HepG2 (cell line): ENCODE measurements around the gene KLHL11. TPM values are rescaled to one million over a fixed set of nuclear protein-coding genes. Genes with fewer than 3 reads are reported as not detected.

Experiments used
- HDAC2 ChIP-seq: sonication (generic); formaldehyde crosslinking; IDR thresholded peaks from 2 replicates; pipeline ENCODE4 v1.4.0; 2020; ENCODE audit warnings: missing genetic modification reagents
- HNRNPK ChIP-seq: fragments of 200-400 bp; formaldehyde crosslinking; IDR thresholded peaks from 2 replicates; pipeline ENCODE4 v1.6.1; 2018; ENCODE audit warnings: low read length, low read depth, moderate library complexity, mild to moderate bottlenecking; ENCODE audit not compliant: poor library complexity, severe bottlenecking
- RXRA ChIP-seq: sonication (generic); formaldehyde crosslinking; IDR thresholded peaks from 2 replicates; pipeline ENCODE4 v1.5.1; 2020; ENCODE audit warnings: missing genetic modification reagents
- ZNF121 ChIP-seq: sonication (generic); formaldehyde crosslinking; IDR thresholded peaks from 2 replicates; pipeline ENCODE4 v1.5.0; 2020; ENCODE audit warnings: mild to moderate bottlenecking, missing genetic modification reagents
- ZNF772 ChIP-seq: sonication (generic); formaldehyde crosslinking; IDR thresholded peaks from 2 replicates; pipeline ENCODE4 v1.5.0; 2020; ENCODE audit warnings: mild to moderate bottlenecking, missing genetic modification reagents
- polyA plus RNA-seq, 8 experiments: library from polyadenylated mRNA; depleted of rRNA in 3 of 8; stranded (reverse) in 7 of 8; unstranded in 1 of 8; fragments of >200 nt; fragmentation: Illumina TruSeq in 4 of 8; extraction: Trizol in 4 of 8; gene quantifications; 2 replicates each; pipeline versions ENCODE4 v1.2.1 to v1.2.3, GENCODE V29; 2011 to 2016; ENCODE audit warnings: low read depth in 4 of 8, missing spikeins in 1 of 8, mixed read lengths in 1 of 8; ENCODE audit not compliant: insufficient read depth in 1 of 8
- total RNA-seq, 5 experiments: library from RNA; depleted of rRNA; stranded (reverse); fragments of >200 nt; fragmentation: Illumina TruSeq; extraction: Trizol; gene quantifications; 2 replicates each; pipeline ENCODE4 v1.2.3, GENCODE V29; 2016; ENCODE audit warnings: low read depth in 1 of 5
- TF ChIP-seq, protein P1 (sequence below): sonication (generic); formaldehyde crosslinking; IDR thresholded peaks from 2 replicates; pipeline ENCODE4 v1.9.0; 2021; ENCODE audit warnings: missing genetic modification reagents, borderline replicate concordance
- TF ChIP-seq, protein P2 (sequence below), 2 experiments: sonication (generic) in 1 of 2; formaldehyde crosslinking in 1 of 2; IDR thresholded peaks; 2 replicates each; pipeline versions ENCODE4 v1.4.0 to v1.6.1; 2016 to 2020; ENCODE audit warnings: borderline replicate concordance in 1 of 2, low read depth in 1 of 2, mild to moderate bottlenecking in 1 of 2, missing genetic modification reagents in 1 of 2
- TF ChIP-seq, protein P3 (sequence below): sonication (generic); formaldehyde crosslinking; IDR thresholded peaks from 2 replicates; pipeline ENCODE4 v1.8.1; 2022; ENCODE audit warnings: mild to moderate bottlenecking, missing genetic modification reagents
- TF ChIP-seq, protein P4 (sequence below): sonication (generic); formaldehyde crosslinking; IDR thresholded peaks from 2 replicates; pipeline ENCODE4 v1.4.0; 2020; ENCODE audit warnings: mild to moderate bottlenecking, missing genetic modification reagents, borderline replicate concordance
- TF ChIP-seq, protein P5 (sequence below): sonication (generic); formaldehyde crosslinking; IDR thresholded peaks from 2 replicates; pipeline ENCODE4 v1.4.0; 2020; ENCODE audit warnings: missing genetic modification reagents, borderline replicate concordance

Gene KLHL11
- total and polyA plus RNA-seq, 2 of the 13 experiments (the other 11 are each of a cell fraction or from before 2014, with no cell fraction given) = 7.7 to 27.5 TPM

DNA sequence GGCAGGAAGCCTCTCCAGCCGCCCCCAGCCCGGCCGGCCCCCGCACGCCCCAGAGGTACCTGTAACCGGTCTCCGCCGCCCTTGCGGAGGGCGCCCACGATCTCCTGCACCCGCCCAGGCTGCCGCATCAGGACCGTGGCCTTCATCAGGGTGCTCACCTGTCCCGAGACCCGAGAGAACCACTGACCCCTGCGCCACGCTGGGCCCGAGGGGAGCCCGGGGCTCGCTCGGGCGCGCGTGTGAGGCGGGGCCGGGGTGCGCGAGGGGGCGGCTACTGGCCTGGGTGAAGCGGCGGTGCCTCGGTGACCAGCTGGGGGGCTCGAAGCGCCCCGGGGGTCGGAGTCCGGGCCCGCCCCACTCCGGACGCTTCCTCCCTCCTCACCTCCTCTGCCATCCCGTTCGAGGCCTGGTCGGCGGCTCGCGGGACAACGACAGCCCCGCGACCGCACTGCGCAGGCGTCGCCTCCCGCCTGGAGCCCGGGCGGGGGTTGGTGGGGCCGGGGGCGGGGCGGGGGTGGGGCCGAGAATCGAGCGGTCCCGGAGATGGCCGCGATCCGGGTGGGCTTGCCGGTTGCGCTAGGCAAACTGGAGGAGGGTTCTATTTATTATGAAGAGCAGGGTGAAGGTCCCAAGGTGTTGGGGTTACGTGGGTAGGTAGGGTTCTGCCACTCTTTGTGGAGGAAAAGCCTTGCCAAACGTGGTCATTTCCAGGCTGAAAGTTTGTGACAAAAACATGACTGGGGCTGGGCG lies 29.2 kb downstream of the KLHL11 start, which contains the start of gene NT5C3B (continued):
- TF ChIP-seq, protein P1, sequence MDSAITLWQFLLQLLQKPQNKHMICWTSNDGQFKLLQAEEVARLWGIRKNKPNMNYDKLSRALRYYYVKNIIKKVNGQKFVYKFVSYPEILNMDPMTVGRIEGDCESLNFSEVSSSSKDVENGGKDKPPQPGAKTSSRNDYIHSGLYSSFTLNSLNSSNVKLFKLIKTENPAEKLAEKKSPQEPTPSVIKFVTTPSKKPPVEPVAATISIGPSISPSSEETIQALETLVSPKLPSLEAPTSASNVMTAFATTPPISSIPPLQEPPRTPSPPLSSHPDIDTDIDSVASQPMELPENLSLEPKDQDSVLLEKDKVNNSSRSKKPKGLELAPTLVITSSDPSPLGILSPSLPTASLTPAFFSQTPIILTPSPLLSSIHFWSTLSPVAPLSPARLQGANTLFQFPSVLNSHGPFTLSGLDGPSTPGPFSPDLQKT (CRISPR knock-in tag) = 0 out of 2 replicates have a peak, but pooled peaks have one; percentile 22
- 0 out of 2 replicates have a peak, but pooled peaks have one; percentile 49 for TF ChIP-seq ZNF121 (CRISPR knock-in tag)
- TF ChIP-seq, protein P2, sequence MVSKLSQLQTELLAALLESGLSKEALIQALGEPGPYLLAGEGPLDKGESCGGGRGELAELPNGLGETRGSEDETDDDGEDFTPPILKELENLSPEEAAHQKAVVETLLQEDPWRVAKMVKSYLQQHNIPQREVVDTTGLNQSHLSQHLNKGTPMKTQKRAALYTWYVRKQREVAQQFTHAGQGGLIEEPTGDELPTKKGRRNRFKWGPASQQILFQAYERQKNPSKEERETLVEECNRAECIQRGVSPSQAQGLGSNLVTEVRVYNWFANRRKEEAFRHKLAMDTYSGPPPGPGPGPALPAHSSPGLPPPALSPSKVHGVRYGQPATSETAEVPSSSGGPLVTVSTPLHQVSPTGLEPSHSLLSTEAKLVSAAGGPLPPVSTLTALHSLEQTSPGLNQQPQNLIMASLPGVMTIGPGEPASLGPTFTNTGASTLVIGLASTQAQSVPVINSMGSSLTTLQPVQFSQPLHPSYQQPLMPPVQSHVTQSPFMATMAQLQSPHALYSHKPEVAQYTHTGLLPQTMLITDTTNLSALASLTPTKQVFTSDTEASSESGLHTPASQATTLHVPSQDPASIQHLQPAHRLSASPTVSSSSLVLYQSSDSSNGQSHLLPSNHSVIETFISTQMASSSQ (IDR thresholded peaks at IDR 0.05; ENCODE audit: low read depth) = no peak
- TF ChIP-seq, protein P2 (CRISPR knock-in tag; IDR thresholded peaks at IDR 0.05; ENCODE audit: borderline replicate concordance) = no peak
- peak; percentile 36; the same call in 1 of the 2 replicates for TF ChIP-seq RXRA (CRISPR knock-in tag)
- TF ChIP-seq, protein P3, sequence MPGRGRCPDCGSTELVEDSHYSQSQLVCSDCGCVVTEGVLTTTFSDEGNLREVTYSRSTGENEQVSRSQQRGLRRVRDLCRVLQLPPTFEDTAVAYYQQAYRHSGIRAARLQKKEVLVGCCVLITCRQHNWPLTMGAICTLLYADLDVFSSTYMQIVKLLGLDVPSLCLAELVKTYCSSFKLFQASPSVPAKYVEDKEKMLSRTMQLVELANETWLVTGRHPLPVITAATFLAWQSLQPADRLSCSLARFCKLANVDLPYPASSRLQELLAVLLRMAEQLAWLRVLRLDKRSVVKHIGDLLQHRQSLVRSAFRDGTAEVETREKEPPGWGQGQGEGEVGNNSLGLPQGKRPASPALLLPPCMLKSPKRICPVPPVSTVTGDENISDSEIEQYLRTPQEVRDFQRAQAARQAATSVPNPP (CRISPR knock-in tag) = peak; percentile 56; the same call in 1 of the 2 replicates
- TF ChIP-seq HDAC2 = no peak; the same call in 1 of the 2 replicates
- TF ChIP-seq ZNF772 = peak; percentile 62; the same call in 1 of the 2 replicates
- TF ChIP-seq, protein P4, sequence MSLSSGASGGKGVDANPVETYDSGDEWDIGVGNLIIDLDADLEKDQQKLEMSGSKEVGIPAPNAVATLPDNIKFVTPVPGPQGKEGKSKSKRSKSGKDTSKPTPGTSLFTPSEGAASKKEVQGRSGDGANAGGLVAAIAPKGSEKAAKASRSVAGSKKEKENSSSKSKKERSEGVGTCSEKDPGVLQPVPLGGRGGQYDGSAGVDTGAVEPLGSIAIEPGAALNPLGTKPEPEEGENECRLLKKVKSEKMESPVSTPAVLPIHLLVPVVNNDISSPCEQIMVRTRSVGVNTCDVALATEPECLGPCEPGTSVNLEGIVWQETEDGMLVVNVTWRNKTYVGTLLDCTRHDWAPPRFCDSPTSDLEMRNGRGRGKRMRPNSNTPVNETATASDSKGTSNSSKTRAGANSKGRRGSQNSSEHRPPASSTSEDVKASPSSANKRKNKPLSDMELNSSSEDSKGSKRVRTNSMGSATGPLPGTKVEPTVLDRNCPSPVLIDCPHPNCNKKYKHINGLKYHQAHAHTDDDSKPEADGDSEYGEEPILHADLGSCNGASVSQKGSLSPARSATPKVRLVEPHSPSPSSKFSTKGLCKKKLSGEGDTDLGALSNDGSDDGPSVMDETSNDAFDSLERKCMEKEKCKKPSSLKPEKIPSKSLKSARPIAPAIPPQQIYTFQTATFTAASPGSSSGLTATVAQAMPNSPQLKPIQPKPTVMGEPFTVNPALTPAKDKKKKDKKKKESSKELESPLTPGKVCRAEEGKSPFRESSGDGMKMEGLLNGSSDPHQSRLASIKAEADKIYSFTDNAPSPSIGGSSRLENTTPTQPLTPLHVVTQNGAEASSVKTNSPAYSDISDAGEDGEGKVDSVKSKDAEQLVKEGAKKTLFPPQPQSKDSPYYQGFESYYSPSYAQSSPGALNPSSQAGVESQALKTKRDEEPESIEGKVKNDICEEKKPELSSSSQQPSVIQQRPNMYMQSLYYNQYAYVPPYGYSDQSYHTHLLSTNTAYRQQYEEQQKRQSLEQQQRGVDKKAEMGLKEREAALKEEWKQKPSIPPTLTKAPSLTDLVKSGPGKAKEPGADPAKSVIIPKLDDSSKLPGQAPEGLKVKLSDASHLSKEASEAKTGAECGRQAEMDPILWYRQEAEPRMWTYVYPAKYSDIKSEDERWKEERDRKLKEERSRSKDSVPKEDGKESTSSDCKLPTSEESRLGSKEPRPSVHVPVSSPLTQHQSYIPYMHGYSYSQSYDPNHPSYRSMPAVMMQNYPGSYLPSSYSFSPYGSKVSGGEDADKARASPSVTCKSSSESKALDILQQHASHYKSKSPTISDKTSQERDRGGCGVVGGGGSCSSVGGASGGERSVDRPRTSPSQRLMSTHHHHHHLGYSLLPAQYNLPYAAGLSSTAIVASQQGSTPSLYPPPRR (CRISPR knock-in tag) = 0 out of 2 replicates have a peak, but pooled peaks have one; percentile 9
- TF ChIP-seq, protein P5, sequence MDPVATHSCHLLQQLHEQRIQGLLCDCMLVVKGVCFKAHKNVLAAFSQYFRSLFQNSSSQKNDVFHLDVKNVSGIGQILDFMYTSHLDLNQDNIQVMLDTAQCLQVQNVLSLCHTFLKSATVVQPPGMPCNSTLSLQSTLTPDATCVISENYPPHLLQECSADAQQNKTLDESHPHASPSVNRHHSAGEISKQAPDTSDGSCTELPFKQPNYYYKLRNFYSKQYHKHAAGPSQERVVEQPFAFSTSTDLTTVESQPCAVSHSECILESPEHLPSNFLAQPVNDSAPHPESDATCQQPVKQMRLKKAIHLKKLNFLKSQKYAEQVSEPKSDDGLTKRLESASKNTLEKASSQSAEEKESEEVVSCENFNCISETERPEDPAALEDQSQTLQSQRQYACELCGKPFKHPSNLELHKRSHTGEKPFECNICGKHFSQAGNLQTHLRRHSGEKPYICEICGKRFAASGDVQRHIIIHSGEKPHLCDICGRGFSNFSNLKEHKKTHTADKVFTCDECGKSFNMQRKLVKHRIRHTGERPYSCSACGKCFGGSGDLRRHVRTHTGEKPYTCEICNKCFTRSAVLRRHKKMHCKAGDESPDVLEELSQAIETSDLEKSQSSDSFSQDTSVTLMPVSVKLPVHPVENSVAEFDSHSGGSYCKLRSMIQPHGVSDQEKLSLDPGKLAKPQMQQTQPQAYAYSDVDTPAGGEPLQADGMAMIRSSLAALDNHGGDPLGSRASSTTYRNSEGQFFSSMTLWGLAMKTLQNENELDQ (CRISPR knock-in tag) = no peak
- TF ChIP-seq HNRNPK = peak; percentile 18
